Left lung (tissue), 10 donors: ENCODE measurements around the gene IZUMO1. TPM values are rescaled to one million over a fixed set of nuclear protein-coding genes. Genes with fewer than 3 reads are reported as not detected.
"Not testable (repeated sequence)": the region's sequence is repeated elsewhere in the genome, so short reads cannot be mapped to it uniquely, and the experiment has no call there.

Experiments used
- ATAC-seq: fragments of 200-7000 bp; cut with Tn5 transposase; one replicate; pipeline ENCODE4 v1.9.1; 2020; ENCODE audit warnings: moderate library complexity
- DNase-seq, 4 donors: peaks; one replicate each; pipeline ENCODE4 v3.0.0-alpha.2; 2013 to 2020
- H3K27ac ChIP-seq, 2 donors: fragments of 200-600 bp; sonication (generic) in 1 of 2; one replicate each; pipeline versions ENCODE4 v1.5.0 to v1.8.0; 2020 to 2021
- H3K27me3 ChIP-seq, 2 donors: fragments of 200-600 bp; sonication (generic) in 1 of 2; one replicate each; pipeline versions ENCODE4 v1.5.0 to v1.8.0; 2020 to 2021
- H3K36me3 ChIP-seq, 2 donors: fragments of 200-600 bp; sonication (generic) in 1 of 2; one replicate each; pipeline versions ENCODE4 v1.5.0 to v1.8.0; 2020 to 2021
- H3K4me1 ChIP-seq, 2 donors: fragments of 200-600 bp; one replicate each; pipeline ENCODE4 v1.8.0; 2021
- H3K4me3 ChIP-seq, 2 donors: fragments of 200-600 bp; sonication (generic) in 1 of 2; one replicate each; pipeline versions ENCODE4 v1.5.0 to v1.8.0; 2020 to 2021; ENCODE audit warnings: mild to moderate bottlenecking in 1 of 2
- H3K9me3 ChIP-seq, 2 donors: fragments of 200-600 bp; sonication (generic) in 1 of 2; one replicate each; pipeline versions ENCODE4 v1.5.0 to v1.8.0; 2020 to 2021
- intact Hi-C, 2 donors: fragments of 100-400 bp; cut with DNase I; formaldehyde crosslinking; loops; one replicate each; pipeline versions ENCODE4 v1.11.2 to v1.14.2; 2022
- polyA plus RNA-seq, 6 donors: library from polyadenylated mRNA; unstranded; fragments of 120-200 nt; gene quantifications; one replicate each; pipeline ENCODE4 v1.2.1, GENCODE V29; 2013; ENCODE audit not compliant: insufficient read length in 6 of 6
- total RNA-seq, 2 donors: library from RNA; stranded (reverse); fragmentation: NEBNext Ultra II Directional; extraction: Animal tissue kit (Norgen Biotek cat#: 25700); gene quantifications; one replicate each; pipeline ENCODE4 v1.2.1, GENCODE V29; 2021
- TF ChIP-seq, protein P1 (sequence below), 2 donors: fragments of 200-600 bp; sonication (generic) in 1 of 2; IDR thresholded peaks; one replicate each; pipeline versions ENCODE4 v1.5.0 to v1.8.0; 2021; ENCODE audit warnings: antibody characterized with exemption in 2 of 2
- donor health status: DM: no; HTN: yes; CAD: no.
- donor health status: DM: no; HTN: no; CAD: no.

Gene IZUMO1
- total and polyA plus RNA-seq, 8 donors = 0.96 to 3.6 (median 1.6) TPM

DNA sequence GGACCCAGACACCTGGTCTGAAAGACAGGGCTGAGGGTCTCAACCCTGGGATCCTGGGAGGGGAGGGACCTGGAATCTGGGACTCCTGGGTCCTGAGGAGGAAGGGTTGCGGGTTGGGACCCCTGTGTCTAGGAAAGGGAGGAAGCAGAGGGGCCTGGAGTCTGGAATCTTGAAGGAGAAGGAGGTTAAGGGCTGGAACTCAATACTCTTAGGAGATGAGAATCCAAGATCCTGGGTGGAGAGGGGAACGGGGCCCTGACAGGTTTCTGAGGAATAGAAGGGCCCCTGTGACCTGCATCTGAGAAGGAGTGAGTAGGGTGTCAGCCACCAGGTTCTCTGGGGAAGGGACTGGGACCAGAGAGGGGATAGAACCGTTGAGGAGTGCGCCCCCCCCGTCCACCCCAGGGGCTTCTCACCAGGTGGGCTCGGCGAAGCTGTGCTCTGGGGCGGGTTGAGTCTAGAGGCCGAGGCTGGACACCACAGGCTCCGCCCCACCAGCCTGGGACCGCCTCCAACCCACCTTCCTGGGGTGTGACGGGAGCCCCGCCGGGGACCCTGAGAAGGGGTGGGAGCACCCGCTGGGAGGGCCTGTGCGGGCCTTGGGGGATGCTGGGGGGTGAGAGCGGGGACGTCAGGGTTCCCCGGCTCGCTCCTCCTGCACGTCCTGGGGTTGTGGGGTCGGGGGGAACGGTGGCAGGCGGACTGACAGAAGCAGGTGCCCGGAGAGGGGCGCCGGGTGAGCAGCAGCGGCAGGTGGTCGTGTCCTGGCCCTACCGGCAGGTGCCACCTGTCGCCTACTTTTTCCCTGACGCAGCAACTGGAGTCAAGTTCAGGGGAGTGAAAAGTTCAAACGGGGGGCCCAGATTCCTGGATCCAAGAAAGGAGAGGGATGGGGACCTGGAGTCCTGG is 27.2 kb downstream of the IZUMO1 start, which contains the start of gene MAMSTR:
Gene MAMSTR (minus strand): TSS at position 463 of the 909 bp plus-strand sequence. CDS start 694 bp downstream, outside the sequence.
- intact Hi-C loops = no loop called here
- Histone ChIP-seq H3K4me3 (peak within 1 kb of the TSS in 1 of 2 donors; percentile 41), H3K27me3 (no peaks in the 10 kb centered on the region), H3K4me1 (peaks cover 9 to 45% of the 10 kb centered on the region in 2 donors), H3K27ac (peak within 1 kb of the TSS in 1 of 2 donors; percentile 75), H3K36me3 (no peaks in the 10 kb centered on the region), H3K9me3 (no peaks in the 10 kb centered on the region)
- ATAC-seq = no peak
- peak in 1 of 4 donors; percentile 82 for DNase-seq
- TF ChIP-seq, protein P1, sequence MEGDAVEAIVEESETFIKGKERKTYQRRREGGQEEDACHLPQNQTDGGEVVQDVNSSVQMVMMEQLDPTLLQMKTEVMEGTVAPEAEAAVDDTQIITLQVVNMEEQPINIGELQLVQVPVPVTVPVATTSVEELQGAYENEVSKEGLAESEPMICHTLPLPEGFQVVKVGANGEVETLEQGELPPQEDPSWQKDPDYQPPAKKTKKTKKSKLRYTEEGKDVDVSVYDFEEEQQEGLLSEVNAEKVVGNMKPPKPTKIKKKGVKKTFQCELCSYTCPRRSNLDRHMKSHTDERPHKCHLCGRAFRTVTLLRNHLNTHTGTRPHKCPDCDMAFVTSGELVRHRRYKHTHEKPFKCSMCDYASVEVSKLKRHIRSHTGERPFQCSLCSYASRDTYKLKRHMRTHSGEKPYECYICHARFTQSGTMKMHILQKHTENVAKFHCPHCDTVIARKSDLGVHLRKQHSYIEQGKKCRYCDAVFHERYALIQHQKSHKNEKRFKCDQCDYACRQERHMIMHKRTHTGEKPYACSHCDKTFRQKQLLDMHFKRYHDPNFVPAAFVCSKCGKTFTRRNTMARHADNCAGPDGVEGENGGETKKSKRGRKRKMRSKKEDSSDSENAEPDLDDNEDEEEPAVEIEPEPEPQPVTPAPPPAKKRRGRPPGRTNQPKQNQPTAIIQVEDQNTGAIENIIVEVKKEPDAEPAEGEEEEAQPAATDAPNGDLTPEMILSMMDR (IDR thresholded peaks at IDR 0.05) = no peak

DNA sequence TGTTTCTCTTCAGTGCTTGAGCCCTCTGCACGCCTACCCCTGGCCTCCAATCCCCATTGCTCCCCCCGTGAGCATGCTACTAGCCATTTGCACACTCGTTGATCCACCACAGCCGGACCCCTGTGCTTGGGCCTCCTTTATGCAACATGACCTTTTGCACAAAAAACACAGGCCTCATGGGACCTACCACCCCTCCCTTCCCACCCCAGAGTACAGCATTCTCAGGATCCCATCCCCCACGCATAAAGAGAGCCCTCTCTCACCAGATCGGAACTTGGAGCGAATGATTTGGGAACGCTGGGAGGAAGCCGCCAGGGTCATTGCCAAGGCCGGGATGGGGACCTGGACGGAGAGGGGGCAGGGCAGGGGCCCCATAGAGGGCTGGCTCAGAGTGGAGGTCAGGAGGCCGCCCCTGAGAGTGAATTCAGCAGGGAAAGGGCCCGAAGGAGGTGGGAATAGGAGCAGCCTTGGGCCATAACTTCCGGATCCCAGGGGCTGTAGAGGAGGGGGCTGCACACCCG is 27.9 kb downstream of the IZUMO1 start:
- no peaks in the 10 kb centered on the region for H3K27me3 ChIP-seq
- H3K27ac ChIP-seq = peak overlapping the region in 1 of 2 donors; percentile 18
- H3K36me3 ChIP-seq = no peaks in the 10 kb centered on the region
- H3K4me3 ChIP-seq = no peak overlapping the region
- peaks cover 6 to 41% of the 10 kb centered on the region in 2 donors for H3K4me1 ChIP-seq
- DNase-seq (no peak), ATAC-seq (no peak)
- intact Hi-C loops = no loop called here
- TF ChIP-seq, protein P1 (IDR thresholded peaks at IDR 0.05) = no peak
- H3K9me3 ChIP-seq = no peaks in the 10 kb centered on the region

DNA sequence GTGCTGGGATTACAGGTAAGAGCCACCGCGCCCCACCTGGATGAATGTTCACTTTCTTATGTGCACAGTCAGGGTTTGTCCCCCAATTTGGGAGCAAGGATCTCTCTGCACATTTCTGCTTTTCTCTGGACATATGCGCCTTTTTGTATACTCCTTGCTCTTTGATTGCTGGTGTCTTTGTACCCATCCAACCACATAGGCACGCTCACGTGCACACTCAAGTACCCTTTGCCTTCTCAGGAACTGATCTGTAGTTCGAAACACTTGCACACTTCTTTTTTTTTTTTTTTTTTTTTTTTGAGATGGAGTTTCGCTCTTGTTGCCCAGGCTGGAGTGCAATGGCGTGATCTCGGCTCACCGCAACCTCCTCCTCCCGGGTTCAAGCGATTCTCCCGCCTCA is 28.6 kb downstream of the IZUMO1 start:
- H3K4me3 ChIP-seq, H3K36me3 ChIP-seq, intact Hi-C loops, DNase-seq, H3K27me3 ChIP-seq, H3K27ac ChIP-seq, H3K9me3 ChIP-seq, ATAC-seq: not testable (repeated sequence)
- peaks cover 8 to 47% of the 10 kb centered on the region in 2 donors for H3K4me1 ChIP-seq

DNA sequence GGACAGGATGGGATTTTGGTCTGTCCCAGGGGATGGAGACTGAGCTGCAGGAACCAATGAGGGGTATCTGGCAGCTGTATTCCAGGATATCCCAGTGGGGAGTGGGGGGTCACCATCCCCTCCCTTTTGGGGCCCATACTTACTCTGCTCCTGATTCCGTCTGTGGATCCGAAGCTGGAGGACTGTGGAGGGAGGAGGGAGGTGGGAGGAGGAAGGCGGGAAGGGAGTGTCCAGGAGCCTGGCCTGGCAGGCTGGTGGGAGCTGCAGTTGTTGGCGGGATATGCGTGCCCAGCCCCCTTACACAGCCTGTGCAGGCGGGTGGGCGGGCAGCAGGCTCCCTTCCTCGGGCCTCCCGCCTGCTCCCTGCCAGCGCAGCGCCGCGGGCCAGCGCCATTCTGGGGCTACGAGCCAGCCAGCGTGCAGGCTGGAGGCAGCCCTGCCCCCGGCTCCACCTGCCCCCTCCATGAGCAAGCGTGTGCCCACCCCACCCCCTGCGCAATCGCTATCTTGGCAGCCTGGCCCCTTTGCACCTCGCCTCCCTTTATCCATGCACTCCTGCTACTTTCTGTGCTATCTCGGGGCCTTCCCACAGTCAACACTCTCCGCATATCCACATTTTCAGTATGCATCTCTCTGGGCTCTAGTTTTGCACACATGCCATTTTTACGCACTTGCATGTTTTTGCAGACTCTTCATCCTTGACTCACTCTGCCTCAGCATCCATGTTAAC is 30.0 kb downstream of the IZUMO1 start:
- peak overlapping the region in 1 of 2 donors; percentile 7 for H3K4me3 ChIP-seq
- TF ChIP-seq, protein P1 (IDR thresholded peaks at IDR 0.05) = no peak
- DNase-seq = peak in 2 of 4 donors; percentile 54 to 81
- intact Hi-C loops = no loop called here
- peak overlapping the region in 1 of 2 donors; percentile 44 for H3K27ac ChIP-seq
- ATAC-seq = no peak
- peaks cover 11 to 47% of the 10 kb centered on the region in 2 donors for H3K4me1 ChIP-seq
- no peaks in the 10 kb centered on the region for H3K9me3 ChIP-seq
- H3K36me3 ChIP-seq = no peaks in the 10 kb centered on the region
- no peaks in the 10 kb centered on the region for H3K27me3 ChIP-seq

DNA sequence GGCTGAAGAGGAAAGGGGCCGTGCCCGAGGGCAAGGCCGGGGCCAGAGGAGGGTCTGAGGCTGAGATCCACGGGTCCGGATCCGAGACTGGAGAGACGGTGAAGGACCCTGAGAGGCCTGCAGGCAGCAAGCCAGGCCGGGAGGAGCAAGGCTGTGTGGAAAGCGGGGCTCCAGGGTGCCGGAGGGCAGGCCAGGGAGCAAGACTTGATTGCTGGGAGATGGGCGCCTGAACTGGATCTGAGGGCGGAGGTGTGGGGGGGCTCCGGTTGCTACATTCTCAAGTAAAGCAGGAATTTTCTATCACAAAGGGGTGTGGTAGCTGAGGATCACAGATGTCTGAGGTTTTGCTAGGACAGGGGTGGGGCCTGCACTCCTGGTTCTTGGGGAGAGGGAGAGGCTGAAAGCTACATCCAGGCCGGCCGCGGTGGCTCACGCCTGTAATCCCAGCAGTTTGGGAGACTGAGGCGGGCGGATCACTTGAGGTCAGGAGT is 31.0 kb downstream of the IZUMO1 start:
- intact Hi-C loops = no loop called here
- Histone ChIP-seq H3K27ac (peak overlapping the region in 1 of 2 donors; percentile 3), H3K4me3 (peak overlapping the region in 1 of 2 donors; percentile 68), H3K27me3 (no peaks in the 10 kb centered on the region), H3K4me1 (peaks cover 11 to 37% of the 10 kb centered on the region in 2 donors), H3K36me3 (no peaks in the 10 kb centered on the region), H3K9me3 (peaks cover 0 to 5% of the 10 kb centered on the region in 2 donors)
- ATAC-seq = no peak
- no peak for DNase-seq
- TF ChIP-seq, protein P1 (IDR thresholded peaks at IDR 0.05) = no peak
